ENCODE data around the gene TREH. TPM values are rescaled to one million over a fixed set of nuclear protein-coding genes. Genes with fewer than 3 reads are reported as not detected.

The TREH gene
- total and polyA plus RNA-seq, 2 donors from 2014 or later, result 1.0 to 10.2 TPM

- H3K4me1 ChIP-seq (ENCODE audit: control insufficient read depth in 2 of 3, insufficient read depth in 2 of 3, low read depth in 1 of 3, low read length in 3 of 3), result no peaks in the 10 kb centered on the region
- no peak overlapping the region for H3K9ac ChIP-seq (ENCODE audit: low read length in 3 of 3)
- FAIRE-seq (no peak), DNase-seq (peak in 1 of 5 donors; percentile 41)
- H3K36me3 ChIP-seq (ENCODE audit: control insufficient read depth in 2 of 3, insufficient read depth in 3 of 3, low read length in 3 of 3), result peaks cover 23 to 58% (median 51%) of the 10 kb centered on the region in 3 donors
- TF ChIP-seq, protein P1, sequence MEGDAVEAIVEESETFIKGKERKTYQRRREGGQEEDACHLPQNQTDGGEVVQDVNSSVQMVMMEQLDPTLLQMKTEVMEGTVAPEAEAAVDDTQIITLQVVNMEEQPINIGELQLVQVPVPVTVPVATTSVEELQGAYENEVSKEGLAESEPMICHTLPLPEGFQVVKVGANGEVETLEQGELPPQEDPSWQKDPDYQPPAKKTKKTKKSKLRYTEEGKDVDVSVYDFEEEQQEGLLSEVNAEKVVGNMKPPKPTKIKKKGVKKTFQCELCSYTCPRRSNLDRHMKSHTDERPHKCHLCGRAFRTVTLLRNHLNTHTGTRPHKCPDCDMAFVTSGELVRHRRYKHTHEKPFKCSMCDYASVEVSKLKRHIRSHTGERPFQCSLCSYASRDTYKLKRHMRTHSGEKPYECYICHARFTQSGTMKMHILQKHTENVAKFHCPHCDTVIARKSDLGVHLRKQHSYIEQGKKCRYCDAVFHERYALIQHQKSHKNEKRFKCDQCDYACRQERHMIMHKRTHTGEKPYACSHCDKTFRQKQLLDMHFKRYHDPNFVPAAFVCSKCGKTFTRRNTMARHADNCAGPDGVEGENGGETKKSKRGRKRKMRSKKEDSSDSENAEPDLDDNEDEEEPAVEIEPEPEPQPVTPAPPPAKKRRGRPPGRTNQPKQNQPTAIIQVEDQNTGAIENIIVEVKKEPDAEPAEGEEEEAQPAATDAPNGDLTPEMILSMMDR (IDR thresholded peaks at IDR 0.05; ENCODE audit: borderline replicate concordance, extremely low read depth, insufficient read depth), result no peak
- H3K9me3 ChIP-seq (ENCODE audit: control insufficient read depth in 2 of 3, insufficient read depth in 1 of 3, low read length in 3 of 3), result no peaks in the 10 kb centered on the region
- no peak overlapping the region for H3K4me3 ChIP-seq (ENCODE audit: low read length in 3 of 3)
- H3K27ac ChIP-seq (ENCODE audit: low read depth in 2 of 2, low read length in 2 of 2), result no peak overlapping the region
- H3K27me3 ChIP-seq (ENCODE audit: control insufficient read depth, insufficient read depth, low read length), result no peaks in the 10 kb centered on the region
- intact Hi-C loops (cut with DNase I), result no loop called here
These were observed 29.1 kb downstream of the TREH start for GRCh38 chr11:118650366-118650765.

- DNase-seq (peak in 2 of 5 donors; percentile 20 to 24), FAIRE-seq (no peak)
- Histone ChIP-seq H3K9ac (ENCODE audit: low read length in 3 of 3) (no peak overlapping the region), H3K36me3 (ENCODE audit: control insufficient read depth in 2 of 3, insufficient read depth in 3 of 3, low read length in 3 of 3) (peaks cover 21 to 56% (median 53%) of the 10 kb centered on the region in 3 donors), H3K27me3 (ENCODE audit: control insufficient read depth, insufficient read depth, low read length) (no peaks in the 10 kb centered on the region), H3K27ac (ENCODE audit: low read depth in 2 of 2, low read length in 2 of 2) (no peak overlapping the region), H3K9me3 (ENCODE audit: control insufficient read depth in 2 of 3, insufficient read depth in 1 of 3, low read length in 3 of 3) (no peaks in the 10 kb centered on the region), H3K4me3 (ENCODE audit: low read length in 3 of 3) (no peak overlapping the region), H3K4me1 (ENCODE audit: control insufficient read depth in 2 of 3, insufficient read depth in 2 of 3, low read depth in 1 of 3, low read length in 3 of 3) (no peaks in the 10 kb centered on the region)
- intact Hi-C loops (cut with DNase I), result no loop called here
- TF ChIP-seq, protein P1 (IDR thresholded peaks at IDR 0.05; ENCODE audit: borderline replicate concordance, extremely low read depth, insufficient read depth), result no peak
These were observed 29.5 kb downstream of the TREH start for GRCh38 chr11:118649941-118650340.

DNA sequence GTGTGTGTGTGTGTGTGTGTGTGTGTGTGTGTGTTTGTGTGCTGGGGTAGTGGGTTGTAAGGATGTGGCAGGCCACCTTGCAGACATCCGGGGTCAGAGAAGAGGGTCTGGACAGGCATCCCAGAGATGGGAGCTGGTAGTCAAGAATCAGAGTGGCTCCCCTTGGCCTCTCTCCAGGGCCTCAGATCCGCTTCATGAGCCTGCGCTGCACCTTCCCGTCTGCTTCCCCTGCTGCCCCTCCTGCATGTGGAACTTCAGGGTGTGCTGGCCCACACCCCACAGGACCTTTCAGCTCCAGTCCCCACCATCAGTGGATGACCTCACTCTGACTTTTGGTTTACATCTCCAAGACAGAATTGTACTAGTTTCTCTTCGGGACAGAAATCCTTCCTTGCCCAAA lies 31.2 kb downstream of the TREH start:
- H3K27ac ChIP-seq (ENCODE audit: low read depth in 2 of 2, low read length in 2 of 2), result no peak overlapping the region
- DNase-seq (peak in 1 of 5 donors; percentile 25), FAIRE-seq (no peak)
- H3K4me3 ChIP-seq (ENCODE audit: low read length in 3 of 3), result no peak overlapping the region
- intact Hi-C loops (cut with DNase I), result no loop called here
- H3K27me3 ChIP-seq (ENCODE audit: control insufficient read depth, insufficient read depth, low read length), result no peaks in the 10 kb centered on the region
- H3K4me1 ChIP-seq (ENCODE audit: control insufficient read depth in 2 of 3, insufficient read depth in 2 of 3, low read depth in 1 of 3, low read length in 3 of 3), result no peaks in the 10 kb centered on the region
- TF ChIP-seq, protein P1 (IDR thresholded peaks at IDR 0.05; ENCODE audit: borderline replicate concordance, extremely low read depth, insufficient read depth), result no peak
- H3K9ac ChIP-seq (ENCODE audit: low read length in 3 of 3), result no peak overlapping the region
- H3K9me3 ChIP-seq (ENCODE audit: control insufficient read depth in 2 of 3, insufficient read depth in 1 of 3, low read length in 3 of 3), result no peaks in the 10 kb centered on the region
- H3K36me3 ChIP-seq (ENCODE audit: control insufficient read depth in 2 of 3, insufficient read depth in 3 of 3, low read length in 3 of 3), result peaks cover 20 to 67% (median 50%) of the 10 kb centered on the region in 3 donors

DNA sequence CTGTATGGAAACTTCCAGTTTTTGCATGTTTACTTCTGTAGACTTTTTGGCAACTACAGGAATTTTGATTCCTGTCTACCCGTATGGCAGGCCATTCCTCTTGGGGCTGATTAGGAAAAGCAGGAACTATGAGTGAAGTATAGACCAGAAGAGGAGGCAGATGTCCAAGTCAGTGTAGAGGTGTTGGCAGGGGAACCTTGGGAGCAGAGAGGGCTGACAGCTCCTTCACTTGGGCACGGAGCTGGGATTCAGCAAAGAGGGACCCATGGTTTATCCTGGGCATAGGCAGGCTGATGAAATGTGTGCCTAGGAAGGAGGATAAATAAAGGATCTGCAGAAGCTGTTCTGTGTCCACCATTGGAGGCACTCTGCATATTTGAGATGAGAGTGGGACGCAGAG lies 33.1 kb downstream of the TREH start:
- DNase-seq, result peak in 1 of 5 donors; percentile 10
- peaks cover 0 to 9% (median 3%) of the 10 kb centered on the region in 3 donors for H3K4me1 ChIP-seq (ENCODE audit: control insufficient read depth in 2 of 3, insufficient read depth in 2 of 3, low read depth in 1 of 3, low read length in 3 of 3)
- no peaks in the 10 kb centered on the region for H3K27me3 ChIP-seq (ENCODE audit: control insufficient read depth, insufficient read depth, low read length)
- no peak for FAIRE-seq
- no peaks in the 10 kb centered on the region for H3K9me3 ChIP-seq (ENCODE audit: control insufficient read depth in 2 of 3, insufficient read depth in 1 of 3, low read length in 3 of 3)
- no peak overlapping the region for H3K9ac ChIP-seq (ENCODE audit: low read length in 3 of 3)
- peaks cover 17 to 62% (median 44%) of the 10 kb centered on the region in 3 donors for H3K36me3 ChIP-seq (ENCODE audit: control insufficient read depth in 2 of 3, insufficient read depth in 3 of 3, low read length in 3 of 3)
- H3K27ac ChIP-seq (ENCODE audit: low read depth in 2 of 2, low read length in 2 of 2), result no peak overlapping the region
- H3K4me3 ChIP-seq (ENCODE audit: low read length in 3 of 3), result no peak overlapping the region
- intact Hi-C loops (cut with DNase I), result no loop called here
- TF ChIP-seq, protein P1 (IDR thresholded peaks at IDR 0.05; ENCODE audit: borderline replicate concordance, extremely low read depth, insufficient read depth), result no peak

All from kidney (tissue), 14 donors.